Measurements from ENCODE around the gene HOXA9. TPM values are rescaled to one million over a fixed set of nuclear protein-coding genes. Genes with fewer than 3 reads are reported as not detected.

Gene HOXA9
- total and polyA plus RNA-seq, 2 of the 8 experiments (the other 6 are each of a cell fraction or from before 2014, with no cell fraction given): not detected

- Histone ChIP-seq H3K14ac (ENCODE audit: insufficient read length) (no peak overlapping the region), H3K23ac (ENCODE audit: insufficient read length) (no peak overlapping the region), H3K79me1 (ENCODE audit: low read depth, low read length) (no peaks in the 10 kb centered on the region), H3K4me2 (ENCODE audit: insufficient read depth in 1 of 2, low read depth in 2 of 2, low read length in 2 of 2) (peak overlapping the region; percentile 10 to 58; a peak in 3 of 4 replicates), H3K27me3 (replicated peaks in 1 of 4; ENCODE audit: control insufficient read depth in 3 of 4, extremely low read depth in 1 of 4, insufficient read depth in 3 of 4, low read length in 3 of 4) (peaks cover 97 to 100% (median 100%) of the 10 kb centered on the region in 4 experiments), H3K9ac (replicated peaks in 1 of 4; ENCODE audit: extremely low read depth in 1 of 4, low read depth in 3 of 4, low read length in 3 of 4) (no peak overlapping the region), H3K36me3 (ENCODE audit: control insufficient read depth in 2 of 4, insufficient read depth in 4 of 4, low read length in 3 of 4) (peaks cover 0 to 9% (median 0%) of the 10 kb centered on the region in 4 experiments; a peak in 1 of 8 replicates), H3K4me1 (replicated peaks in 1 of 4; ENCODE audit: control insufficient read depth in 3 of 4, insufficient read depth in 4 of 4, low read length in 3 of 4) (peaks cover 0 to 8% (median 3%) of the 10 kb centered on the region in 4 experiments; a peak in 4 of 7 replicates), H2BK12ac (ENCODE audit: low read depth, low read length) (0 out of 2 replicates have a peak overlapping the region, but pooled peaks have one; percentile 80), H2AK5ac (ENCODE audit: low read depth, low read length) (peak overlapping the region; percentile 48; the same call in 1 of the 2 replicates), H2AFZ (ENCODE audit: low read length) (no peak overlapping the region), H3K23me2 (ENCODE audit: low read depth, low read length) (peaks cover 2% of the 10 kb centered on the region; the same call in 1 of the 2 replicates), H3K27ac (ENCODE audit: low read depth, low read length) (no peak overlapping the region), H2BK120ac (replicated peaks; ENCODE audit: low read depth, low read length) (no peak overlapping the region), H4K20me1 (replicated peaks in 1 of 2; ENCODE audit: control insufficient read depth in 1 of 2, insufficient read depth in 2 of 2, low read length in 2 of 2) (peaks cover 30 to 47% of the 10 kb centered on the region in 2 experiments), H3K9me3 (ENCODE audit: insufficient read depth in 2 of 2, low read depth in 1 of 2, low read length in 1 of 2) (peaks cover 0 to 7% of the 10 kb centered on the region in 2 experiments; a peak in 1 of 4 replicates), H4K91ac (replicated peaks; ENCODE audit: insufficient read length, low read length) (no peak overlapping the region), H3K4ac (replicated peaks; ENCODE audit: insufficient read length, low read depth, low read length) (no peak overlapping the region), H4K5ac (ENCODE audit: insufficient read length, low read depth, low read length) (no peak overlapping the region), H2BK20ac (ENCODE audit: low read length) (no peak overlapping the region), H2BK15ac (ENCODE audit: low read length) (no peak overlapping the region), H3K79me2 (ENCODE audit: control insufficient read depth in 1 of 2, insufficient read depth in 2 of 2, low read length in 2 of 2) (no peaks in the 10 kb centered on the region), H4K8ac (ENCODE audit: extremely low read depth, insufficient read depth, low read length) (no peak overlapping the region), H3K56ac (replicated peaks; ENCODE audit: insufficient read length, low read depth, low read length) (no peak overlapping the region), H3K18ac (ENCODE audit: extremely low read depth, low read length) (peak overlapping the region; percentile 14; the same call in 1 of the 2 replicates), H3K4me3 (ENCODE audit: extremely low read depth in 1 of 4, insufficient read depth in 2 of 4, low read depth in 3 of 4, low read length in 4 of 4) (peak overlapping the region in 3 of 4 experiments; percentile 19 to 45 (median 29); a peak in 4 of 8 replicates), H2BK5ac (ENCODE audit: low read depth, low read length) (no peak overlapping the region)
- CTCF ChIA-PET (ENCODE audit: partially characterized antibody): interaction anchor here (0.7 to 12.5 kb wide), 15 partner anchors 8 to 487 kb away, joined by 3 to 123 read pairs (median 4); partner anchors contain the start of genes HOXA1, HOXA5 and HOXA9
- peak in 1 of 2 experiments; percentile 52 for DNase-seq (ENCODE audit: low read depth in 1 of 2, low spot score in 2 of 2)
- WGBS, 2 experiments (ENCODE audit: extremely low coverage in 1 of 2, insufficient coverage in 1 of 2, insufficient read length in 1 of 2, insufficient replicate concordance in 2 of 2, low coverage in 1 of 2, low lambda C conversion rate in 2 of 2, missing lambda C conversion rate in 1 of 2): 13% methylated on average over 24 of the region's 27 CpGs; no CpG with 5 or more reads in 1 of the 2 experiments
- POLR2A ChIA-PET (ENCODE audit: partially characterized antibody): interaction anchor here (1.9 kb wide), 1 partner anchor 8 kb away, joined by 5 read pairs; the partner anchor contains the start of gene HOXA5
- no peak for FAIRE-seq
- TF ChIP-seq POU5F1 (IDR thresholded peaks at IDR 0.05; ENCODE audit: low read depth, low read length): no peak
- TF ChIP-seq CTCF (IDR thresholded peaks at IDR 0.05; ENCODE audit: control extremely low read depth in 1 of 3, insufficient read depth in 1 of 3, low read depth in 1 of 3, low read length in 3 of 3): peak in 1 of 3 experiments; percentile 5; a peak in 1 of 4 replicates
- TF ChIP-seq EZH2 (IDR thresholded peaks at IDR 0.05; ENCODE audit: low read depth, low read length, severe bottlenecking): peak; percentile 75
- peak; percentile 94 for TF ChIP-seq RNF2 (IDR thresholded peaks at IDR 0.05; ENCODE audit: borderline replicate concordance, low read depth, low read length, missing control alignments, poor library complexity, severe bottlenecking)
- TF ChIP-seq CBX8 (IDR thresholded peaks at IDR 0.05; ENCODE audit: borderline replicate concordance, low read depth, low read length): peak; percentile 99
- TF ChIP-seq TBP (IDR thresholded peaks at IDR 0.05; ENCODE audit: low read depth, low read length): no peak
- no peak for TF ChIP-seq JUND (IDR thresholded peaks at IDR 0.05; ENCODE audit: low read length)
These were observed 13.9 kb downstream of the HOXA9 start for GRCh38 chr7:27151341-27151930.

All from H1 (cell line).